CD4-positive, CD25-positive, alpha-beta regulatory T cell (primary cell): ENCODE data around the gene LMBRD1. TPM values are rescaled to one million over a fixed set of nuclear protein-coding genes. Genes with fewer than 3 reads are reported as not detected.

Experiments used
- ATAC-seq, 2 donors: fragments of 150-1000 bp; cut with Tn5 transposase; one replicate each; pipeline ENCODE4 v1.10.0; 2021; ENCODE audit warnings: low read depth in 2 of 2, moderate number of reproducible peaks in 2 of 2, moderate library complexity in 1 of 2
- DNase-seq, 3 donors: peaks; one replicate each; pipeline versions ENCODE4 v3.0.0 to v3.0.0-alpha.2; 2012 to 2022; ENCODE audit warnings: mixed read lengths in 1 of 3
- H3K27ac ChIP-seq: one replicate; pipeline ENCODE4 v1.7.0; 2013; ENCODE audit warnings: mild to moderate bottlenecking, low read length; ENCODE audit not compliant: insufficient read depth, poor library complexity, severe bottlenecking
- H3K27me3 ChIP-seq: one replicate; pipeline ENCODE4 v1.7.0; 2013; ENCODE audit warnings: low read length; ENCODE audit not compliant: control insufficient read depth, insufficient read depth
- H3K36me3 ChIP-seq: one replicate; pipeline ENCODE4 v1.7.0; 2013; ENCODE audit warnings: mild to moderate bottlenecking, low read length, moderate library complexity; ENCODE audit not compliant: control insufficient read depth, insufficient read depth
- H3K4me1 ChIP-seq: 2 replicates; pipeline ENCODE4 v1.7.0; 2013; ENCODE audit warnings: mild to moderate bottlenecking, low read length; ENCODE audit not compliant: insufficient read depth, control insufficient read depth, poor library complexity, severe bottlenecking
- H3K4me3 ChIP-seq: one replicate; pipeline ENCODE4 v1.7.0; 2013; ENCODE audit warnings: low read depth, mild to moderate bottlenecking, low read length, moderate library complexity
- H3K9me3 ChIP-seq, 2 experiments: 1 replicate in 1 of 2; 2 replicates in 1 of 2; pipeline ENCODE4 v1.7.0; 2013; ENCODE audit warnings: low read length in 2 of 2, mild to moderate bottlenecking in 1 of 2, moderate library complexity in 1 of 2; ENCODE audit not compliant: control insufficient read depth in 2 of 2
- H3K27ac Mint-ChIP-seq, 3 donors: one replicate each; pipeline ENCODE4 v1.8.0; 2020 to 2022; ENCODE audit warnings: mild to moderate bottlenecking in 3 of 3, mixed read lengths in 3 of 3, moderate library complexity in 2 of 3
- H3K27me3 Mint-ChIP-seq: one replicate; pipeline ENCODE4 v1.8.0; 2022; ENCODE audit warnings: mild to moderate bottlenecking, mixed read lengths
- H3K36me3 Mint-ChIP-seq: one replicate; pipeline ENCODE4 v1.8.0; 2020; ENCODE audit warnings: mixed read lengths
- H3K4me1 Mint-ChIP-seq, 4 donors: one replicate each; pipeline ENCODE4 v1.8.0; 2020 to 2022; ENCODE audit warnings: mixed read lengths in 4 of 4, mild to moderate bottlenecking in 1 of 4
- H3K4me3 Mint-ChIP-seq, 4 donors: one replicate each; pipeline ENCODE4 v1.8.0; 2020 to 2022; ENCODE audit warnings: mild to moderate bottlenecking in 4 of 4, mixed read lengths in 4 of 4, moderate library complexity in 3 of 4
- H3K9me3 Mint-ChIP-seq, 7 donors: one replicate each; pipeline ENCODE4 v1.8.0; 2020 to 2022; ENCODE audit warnings: mixed read lengths in 7 of 7, mild to moderate bottlenecking in 3 of 7, moderate library complexity in 2 of 7
- polyA plus RNA-seq, 4 donors: library from polyadenylated mRNA; unstranded; fragments of 300-500 nt; fragmentation: Illumina TruSeq; gene quantifications; one replicate each; pipeline ENCODE4 v1.2.3, GENCODE V29; 2021
- total RNA-seq: library from RNA; stranded (reverse); gene quantifications from one replicate; pipeline ENCODE4 v1.2.3, GENCODE V29; 2022

LMBRD1 gene
- total RNA-seq = 40.8 TPM
- 10 to 100 TPM; 57.1 to 67.2 (median 59.8) TPM for polyA plus RNA-seq

- H3K4me3 Mint-ChIP-seq = peak within 1 kb of the TSS; percentile 94 to 100 (median 95)
- Histone ChIP-seq H3K36me3 (no peaks in the 10 kb centered on the region), H3K27ac (peak within 1 kb of the TSS; percentile 97), H3K4me3 (peak within 1 kb of the TSS; percentile 97), H3K27me3 (no peaks in the 10 kb centered on the region), H3K9me3 (no peaks in the 10 kb centered on the region), H3K4me1 (peaks cover 19% of the 10 kb centered on the region)
- peak; percentile 97 to 99 (median 98) for DNase-seq
- H3K27ac Mint-ChIP-seq = peak within 1 kb of the TSS; percentile 96 to 98 (median 97)
- H3K4me1 Mint-ChIP-seq = peaks cover 22 to 54% (median 43%) of the 10 kb centered on the region in 4 donors
- ATAC-seq = peak; percentile 91
- H3K27me3 Mint-ChIP-seq = no peaks in the 10 kb centered on the region
- peaks cover 0 to 2% (median 0%) of the 10 kb centered on the region in 7 donors for H3K9me3 Mint-ChIP-seq
- H3K36me3 Mint-ChIP-seq = no peaks in the 10 kb centered on the region
Observed at GRCh38 chr6:69796642-69797390, at the start of gene LMBRD1. Gene LMBRD1 (minus strand): TSS chr6:69797010. CDS start chr6:69796881, 129 bp downstream.

- Histone ChIP-seq H3K4me1 (no peaks in the 10 kb centered on the region), H3K36me3 (no peaks in the 10 kb centered on the region), H3K9me3 (no peaks in the 10 kb centered on the region), H3K27ac (no peak overlapping the region), H3K4me3 (no peak overlapping the region), H3K27me3 (peaks cover 25% of the 10 kb centered on the region)
- no peaks in the 10 kb centered on the region for H3K4me1 Mint-ChIP-seq
- no peak overlapping the region for H3K4me3 Mint-ChIP-seq
- H3K27ac Mint-ChIP-seq = no peak overlapping the region
- peaks cover 0 to 4% (median 0%) of the 10 kb centered on the region in 7 donors for H3K9me3 Mint-ChIP-seq
- H3K27me3 Mint-ChIP-seq = peaks cover 55% of the 10 kb centered on the region
- ATAC-seq = no peak
- no peaks in the 10 kb centered on the region for H3K36me3 Mint-ChIP-seq
- DNase-seq = no peak
Observed at GRCh38 chr6:69846312-69846711, 49.5 kb upstream of the LMBRD1 start.

- DNase-seq (no peak), ATAC-seq (no peak)
- no peaks in the 10 kb centered on the region for H3K9me3 ChIP-seq
- H3K4me3 Mint-ChIP-seq = no peak overlapping the region
- no peak overlapping the region for H3K27ac ChIP-seq
- H3K27me3 ChIP-seq = peaks cover 32% of the 10 kb centered on the region
- no peaks in the 10 kb centered on the region for H3K4me1 Mint-ChIP-seq
- H3K4me1 ChIP-seq = no peaks in the 10 kb centered on the region
- H3K4me3 ChIP-seq = no peak overlapping the region
- H3K27ac Mint-ChIP-seq = peak overlapping the region in 1 of 3 donors; percentile 33
- peaks cover 0 to 4% (median 0%) of the 10 kb centered on the region in 7 donors for H3K9me3 Mint-ChIP-seq
- peaks cover 58% of the 10 kb centered on the region for H3K27me3 Mint-ChIP-seq
- H3K36me3 ChIP-seq = no peaks in the 10 kb centered on the region
- H3K36me3 Mint-ChIP-seq = no peaks in the 10 kb centered on the region
Observed at GRCh38 chr6:69843189-69843588, 46.4 kb upstream of the LMBRD1 start.

GRCh38 chr6:69841862-69842261, 45.1 kb upstream of the LMBRD1 start:
- DNase-seq (no peak), ATAC-seq (no peak)
- peaks cover 0 to 4% (median 0%) of the 10 kb centered on the region in 7 donors for H3K9me3 Mint-ChIP-seq
- H3K36me3 ChIP-seq = no peaks in the 10 kb centered on the region
- H3K27me3 Mint-ChIP-seq = peaks cover 63% of the 10 kb centered on the region
- H3K9me3 ChIP-seq = no peaks in the 10 kb centered on the region
- H3K4me3 Mint-ChIP-seq = no peak overlapping the region
- peaks cover 25% of the 10 kb centered on the region for H3K27me3 ChIP-seq
- H3K4me1 ChIP-seq = no peaks in the 10 kb centered on the region
- H3K36me3 Mint-ChIP-seq = no peaks in the 10 kb centered on the region
- no peak overlapping the region for H3K4me3 ChIP-seq
- no peaks in the 10 kb centered on the region for H3K4me1 Mint-ChIP-seq
- no peak overlapping the region for H3K27ac ChIP-seq
- H3K27ac Mint-ChIP-seq = no peak overlapping the region

- Histone ChIP-seq H3K4me3 (no peak overlapping the region), H3K27ac (no peak overlapping the region), H3K9me3 (no peaks in the 10 kb centered on the region), H3K36me3 (no peaks in the 10 kb centered on the region), H3K4me1 (no peaks in the 10 kb centered on the region), H3K27me3 (peaks cover 13% of the 10 kb centered on the region)
- no peak overlapping the region for H3K4me3 Mint-ChIP-seq
- H3K27ac Mint-ChIP-seq = no peak overlapping the region
- no peaks in the 10 kb centered on the region for H3K36me3 Mint-ChIP-seq
- H3K9me3 Mint-ChIP-seq = peaks cover 0 to 1% (median 0%) of the 10 kb centered on the region in 7 donors
- DNase-seq = peak in 2 of 3 donors; percentile 28 to 67
- ATAC-seq = peak; percentile 59 to 64
- peaks cover 43% of the 10 kb centered on the region for H3K27me3 Mint-ChIP-seq
- H3K4me1 Mint-ChIP-seq = peaks cover 0 to 7% (median 3%) of the 10 kb centered on the region in 4 donors
Observed at GRCh38 chr6:69835414-69836179, 38.8 kb upstream of the LMBRD1 start.

GRCh38 chr6:69832558-69832957, 35.7 kb upstream of the LMBRD1 start:
- H3K27me3 Mint-ChIP-seq = peaks cover 31% of the 10 kb centered on the region
- no peak overlapping the region for H3K27ac Mint-ChIP-seq
- Histone ChIP-seq H3K9me3 (no peaks in the 10 kb centered on the region), H3K4me3 (no peak overlapping the region), H3K27me3 (peaks cover 3% of the 10 kb centered on the region), H3K4me1 (no peaks in the 10 kb centered on the region), H3K36me3 (no peaks in the 10 kb centered on the region), H3K27ac (no peak overlapping the region)
- peaks cover 0 to 1% (median 0%) of the 10 kb centered on the region in 7 donors for H3K9me3 Mint-ChIP-seq
- H3K4me3 Mint-ChIP-seq = no peak overlapping the region
- ATAC-seq = no peak
- no peak for DNase-seq
- peaks cover 0 to 7% (median 3%) of the 10 kb centered on the region in 4 donors for H3K4me1 Mint-ChIP-seq
- no peaks in the 10 kb centered on the region for H3K36me3 Mint-ChIP-seq

- no peak overlapping the region for H3K4me3 Mint-ChIP-seq
- no peaks in the 10 kb centered on the region for H3K36me3 Mint-ChIP-seq
- no peaks in the 10 kb centered on the region for H3K9me3 ChIP-seq
- H3K4me1 ChIP-seq = no peaks in the 10 kb centered on the region
- no peaks in the 10 kb centered on the region for H3K36me3 ChIP-seq
- DNase-seq (no peak), ATAC-seq (no peak)
- no peak overlapping the region for H3K27ac Mint-ChIP-seq
- H3K27me3 ChIP-seq = no peaks in the 10 kb centered on the region
- no peaks in the 10 kb centered on the region for H3K4me1 Mint-ChIP-seq
- peaks cover 6% of the 10 kb centered on the region for H3K27me3 Mint-ChIP-seq
- H3K4me3 ChIP-seq = no peak overlapping the region
- H3K27ac ChIP-seq = no peak overlapping the region
- H3K9me3 Mint-ChIP-seq = peaks cover 0 to 2% (median 0%) of the 10 kb centered on the region in 7 donors
Observed at GRCh38 chr6:69827276-69827893, 30.6 kb upstream of the LMBRD1 start.
